H1 (cell line): ENCODE results near the gene DLG5. TPM values are rescaled to one million over a fixed set of nuclear protein-coding genes. Genes with fewer than 3 reads are reported as not detected.

Experiments used
- CTCF ChIA-PET: fragments of 300-600 bp; sonication (Branson Sonifier 250); formaldehyde crosslinking; loops from one replicate; lab custom pipeline; 2021; ENCODE audit not compliant: partially characterized antibody; lab: Charles Lee
- POLR2A ChIA-PET: fragments of 300-600 bp; sonication (Branson Sonifier 250); formaldehyde crosslinking; loops from one replicate; lab custom pipeline; 2021; ENCODE audit warnings: inconsistent platforms; ENCODE audit not compliant: partially characterized antibody; lab: Charles Lee
- DNase-seq, 2 experiments: peaks; one replicate each; pipeline versions ENCODE4 v3.0.0 to v3.0.0-alpha.2; 2010 to 2022; ENCODE audit warnings: low spot score in 2 of 2, low read depth in 1 of 2, mixed read lengths in 1 of 2
- FAIRE-seq: peaks from 2 replicates; lab custom pipeline; 2011; peaks lifted over from hg19 to GRCh38; lab: Jason Lieb, UNC
- H2AFZ ChIP-seq: 2 replicates; pipeline ENCODE4 v1.8.1; 2012; ENCODE audit warnings: low read length, inconsistent platforms
- H2AK5ac ChIP-seq: 2 replicates; pipeline ENCODE4 v1.6.1; 2013; ENCODE audit warnings: low read depth, low read length
- H2BK120ac ChIP-seq: replicated peaks from 2 replicates; pipeline ENCODE3; 2013; ENCODE audit warnings: low read depth, low read length, inconsistent platforms
- H2BK12ac ChIP-seq: 2 replicates; pipeline ENCODE4 v1.6.1; 2013; ENCODE audit warnings: low read depth, low read length
- H2BK15ac ChIP-seq: 2 replicates; pipeline ENCODE4 v1.6.1; 2013; ENCODE audit warnings: low read length
- H2BK20ac ChIP-seq: 2 replicates; pipeline ENCODE4 v1.6.1; 2013; ENCODE audit warnings: low read length
- H2BK5ac ChIP-seq: 2 replicates; pipeline ENCODE4 v1.6.1; 2013; ENCODE audit warnings: low read depth, low read length
- H3K14ac ChIP-seq: 2 replicates; pipeline ENCODE4 v1.6.1; 2013; ENCODE audit warnings: inconsistent platforms; ENCODE audit not compliant: insufficient read length
- H3K18ac ChIP-seq: 2 replicates; pipeline ENCODE4 v1.6.1; 2013; ENCODE audit warnings: low read length; ENCODE audit errors: extremely low read depth
- H3K23ac ChIP-seq: 2 replicates; pipeline ENCODE4 v1.6.1; 2013; ENCODE audit warnings: inconsistent platforms; ENCODE audit not compliant: insufficient read length
- H3K23me2 ChIP-seq: 2 replicates; pipeline ENCODE4 v1.6.1; 2013; ENCODE audit warnings: low read depth, low read length
- H3K27ac ChIP-seq: 2 replicates; pipeline ENCODE4 v1.6.1; 2011; ENCODE audit warnings: low read depth, low read length, inconsistent platforms
- H3K27me3 ChIP-seq, 4 experiments: replicated peaks in 1 of 4; 1 replicate in 1 of 4; 2 replicates in 3 of 4; pipeline versions ENCODE4 v1.6.1 to v1.8.1; 2011 to 2013; ENCODE audit warnings: low read length in 3 of 4, mild to moderate bottlenecking in 3 of 4, inconsistent platforms in 2 of 4, mixed read lengths in 2 of 4, moderate library complexity in 1 of 4; ENCODE audit not compliant: control insufficient read depth in 3 of 4, insufficient read depth in 3 of 4; ENCODE audit errors: extremely low read depth in 1 of 4
- H3K36me3 ChIP-seq, 4 experiments: 2 replicates each; pipeline versions ENCODE4 v1.6.1 to v1.8.1; 2011 to 2013; ENCODE audit warnings: mild to moderate bottlenecking in 4 of 4, low read length in 3 of 4, moderate library complexity in 2 of 4, control low read depth in 1 of 4, inconsistent platforms in 1 of 4; ENCODE audit not compliant: insufficient read depth in 4 of 4, control insufficient read depth in 2 of 4
- H3K4ac ChIP-seq: replicated peaks from 2 replicates; pipeline ENCODE3; 2013; ENCODE audit warnings: low read length, low read depth, mixed read lengths, inconsistent platforms; ENCODE audit not compliant: insufficient read length
- H3K4me1 ChIP-seq, 4 experiments: replicated peaks in 1 of 4; 1 replicate in 1 of 4; 2 replicates in 3 of 4; pipeline versions ENCODE4 v1.6.1 to v1.8.1; 2011 to 2013; ENCODE audit warnings: low read length in 3 of 4, inconsistent platforms in 2 of 4, mixed read lengths in 1 of 4; ENCODE audit not compliant: insufficient read depth in 4 of 4, control insufficient read depth in 3 of 4
- H3K4me2 ChIP-seq, 2 experiments: 2 replicates each; pipeline versions ENCODE4 v1.6.1 to v1.8.1; 2011 to 2013; ENCODE audit warnings: low read depth in 2 of 2, low read length in 2 of 2, control low read depth in 1 of 2, inconsistent platforms in 1 of 2, mild to moderate bottlenecking in 1 of 2; ENCODE audit not compliant: insufficient read depth in 1 of 2
- H3K4me3 ChIP-seq, 4 experiments: fragments of 200-600, 300-600 bp in 1 of 4; sonication (generic), shearing (Covaris generic), sonication (Bioruptor Twin) in 1 of 4; 2 replicates each; pipeline versions ENCODE4 v1.5.1 to v1.8.1; 2011 to 2016; ENCODE audit warnings: low read length in 4 of 4, low read depth in 3 of 4, control low read depth in 2 of 4, inconsistent platforms in 2 of 4, mild to moderate bottlenecking in 2 of 4, mixed read lengths in 1 of 4, moderate library complexity in 1 of 4; ENCODE audit not compliant: insufficient read depth in 2 of 4; ENCODE audit errors: extremely low read depth in 1 of 4
- H3K56ac ChIP-seq: replicated peaks from 2 replicates; pipeline ENCODE3; 2013; ENCODE audit warnings: low read depth, mild to moderate bottlenecking, mixed read lengths, low read length, inconsistent platforms; ENCODE audit not compliant: insufficient read length
- H3K79me1 ChIP-seq: 2 replicates; pipeline ENCODE4 v1.6.1; 2013; ENCODE audit warnings: low read depth, low read length, control low read depth
- H3K79me2 ChIP-seq, 2 experiments: 2 replicates each; pipeline versions ENCODE4 v1.6.1 to v1.8.1; 2012 to 2013; ENCODE audit warnings: low read length in 2 of 2, mild to moderate bottlenecking in 2 of 2, inconsistent platforms in 1 of 2; ENCODE audit not compliant: insufficient read depth in 2 of 2, control insufficient read depth in 1 of 2
- H3K9ac ChIP-seq, 4 experiments: replicated peaks in 1 of 4; 1 replicate in 1 of 4; 2 replicates in 3 of 4; pipeline versions ENCODE4 v1.6.1 to v1.8.1; 2011 to 2013; ENCODE audit warnings: low read depth in 3 of 4, low read length in 3 of 4, control low read depth in 2 of 4, mild to moderate bottlenecking in 2 of 4, moderate library complexity in 2 of 4, inconsistent platforms in 1 of 4; ENCODE audit errors: extremely low read depth in 1 of 4
- H3K9me3 ChIP-seq, 2 experiments: 2 replicates each; pipeline versions ENCODE4 v1.6.1 to v1.8.1; 2012 to 2013; ENCODE audit warnings: mild to moderate bottlenecking in 2 of 2, moderate library complexity in 2 of 2, control low read depth in 1 of 2, inconsistent platforms in 1 of 2, low read depth in 1 of 2, low read length in 1 of 2, mixed read lengths in 1 of 2; ENCODE audit not compliant: insufficient read depth in 2 of 2
- H4K20me1 ChIP-seq, 2 experiments: replicated peaks in 1 of 2; 2 replicates each; pipeline versions ENCODE3 to v1.8.1; 2011 to 2013; ENCODE audit warnings: inconsistent platforms in 2 of 2, low read length in 2 of 2, mild to moderate bottlenecking in 1 of 2; ENCODE audit not compliant: insufficient read depth in 2 of 2, control insufficient read depth in 1 of 2
- H4K5ac ChIP-seq: 2 replicates; pipeline ENCODE4 v1.6.1; 2013; ENCODE audit warnings: low read length, low read depth, mixed read lengths, inconsistent platforms; ENCODE audit not compliant: insufficient read length
- H4K8ac ChIP-seq: 2 replicates; pipeline ENCODE4 v1.8.0; 2013; ENCODE audit warnings: mild to moderate bottlenecking, moderate library complexity, low read length, inconsistent platforms; ENCODE audit not compliant: insufficient read depth; ENCODE audit errors: extremely low read depth
- H4K91ac ChIP-seq: replicated peaks from 2 replicates; pipeline ENCODE3; 2013; ENCODE audit warnings: low read length, mixed read lengths, inconsistent platforms; ENCODE audit not compliant: insufficient read length
- EZH2 ChIP-seq: fragments of 200-600 bp; sonication (generic); IDR thresholded peaks from 2 replicates; pipeline ENCODE4 v1.7.1; 2012; ENCODE audit warnings: low read depth, mild to moderate bottlenecking, moderate library complexity, low read length, inconsistent platforms; ENCODE audit not compliant: severe bottlenecking
- FOSL1 ChIP-seq: IDR thresholded peaks from 2 replicates; pipeline ENCODE4 v1.6.1; 2011; ENCODE audit warnings: mild to moderate bottlenecking, low read depth, low read length, moderate library complexity; ENCODE audit not compliant: insufficient read depth
- JUN ChIP-seq: IDR thresholded peaks from 2 replicates; pipeline ENCODE4 v1.6.1; 2011; ENCODE audit warnings: low read depth, mild to moderate bottlenecking, improper control_type of control experiment, low read length
- KDM4A ChIP-seq: IDR thresholded peaks from one replicate; pipeline ENCODE4 v1.7.1; 2012; ENCODE audit warnings: low read depth, mild to moderate bottlenecking, moderate library complexity, low read length, inconsistent platforms; ENCODE audit not compliant: severe bottlenecking
- NANOG ChIP-seq: IDR thresholded peaks from 2 replicates; pipeline ENCODE4 v1.6.1; 2011; ENCODE audit warnings: low read length, low read depth, mild to moderate bottlenecking, inconsistent platforms; ENCODE audit not compliant: insufficient read depth, poor library complexity, severe bottlenecking
- PHF8 ChIP-seq: fragments of 200-600 bp; sonication (generic); conservative IDR thresholded peaks from 2 replicates; pipeline ENCODE4 v1.7.1; 2012; ENCODE audit warnings: low read depth, mild to moderate bottlenecking, inconsistent platforms, low read length, moderate library complexity
- RBBP5 ChIP-seq: IDR thresholded peaks from 2 replicates; pipeline ENCODE4 v1.7.1; 2012; ENCODE audit warnings: low read depth, mild to moderate bottlenecking, inconsistent platforms, low read length, moderate library complexity, borderline replicate concordance
- SIX5 ChIP-seq: IDR thresholded peaks from 2 replicates; pipeline ENCODE4 v1.6.1; 2011; ENCODE audit warnings: mild to moderate bottlenecking, low read depth, low read length
- SRF ChIP-seq: IDR thresholded peaks from 2 replicates; pipeline ENCODE4 v1.6.1; 2011; ENCODE audit warnings: mild to moderate bottlenecking, low read depth, low read length, moderate library complexity
- TAF1 ChIP-seq: IDR thresholded peaks from 2 replicates; pipeline ENCODE4 v1.6.1; 2011; ENCODE audit warnings: mild to moderate bottlenecking, low read depth, low read length
- TAF7 ChIP-seq: optimal IDR thresholded peaks from 2 replicates; pipeline ENCODE3; 2011; ENCODE audit warnings: low read depth, mild to moderate bottlenecking, inconsistent platforms, low read length, moderate library complexity, borderline replicate concordance
- WGBS, 2 experiments: shearing (Covaris generic) in 1 of 2; methylation state at CpG; one replicate each; pipeline versions ENCODE4 v1.1.6 to v1.1.7; 2013 to 2015; ENCODE audit warnings: low lambda C conversion rate in 2 of 2, mixed read lengths in 2 of 2, inconsistent platforms in 1 of 2, low coverage in 1 of 2, missing lambda C conversion rate in 1 of 2; ENCODE audit not compliant: insufficient replicate concordance in 2 of 2, insufficient coverage in 1 of 2, insufficient read length in 1 of 2; ENCODE audit errors: extremely low coverage in 1 of 2, missing lambda C conversion rate in 1 of 2; 5-methylcytosine and 5-hydroxymethylcytosine counted together
- polyA plus RNA-seq, 7 experiments: library from polyadenylated mRNA; depleted of rRNA in 3 of 7; stranded (reverse) in 5 of 7; unstranded in 2 of 7; fragments of >200 nt in 5 of 7; fragments of 200-250 nt in 2 of 7; gene quantifications; 1 replicate in 5 of 7; 2 replicates in 1 of 7; 4 replicates in 1 of 7; pipeline versions ENCODE4 v1.2.1 to v1.2.3, GENCODE V29; 2011 to 2013; ENCODE audit warnings: missing spikeins in 2 of 7, mixed read lengths in 2 of 7
- total RNA-seq: library from RNA; stranded (reverse); fragmentation: NEBNext Ultra II Directional; extraction: Animal tissue kit (Norgen Biotek cat#: 25700); gene quantifications from 2 replicates; pipeline ENCODE4 v1.2.1, GENCODE V29; 2021
- TF ChIP-seq, protein P1 (sequence below): IDR thresholded peaks from 2 replicates; pipeline ENCODE4 v1.6.1; 2011; ENCODE audit warnings: low read length, improper control_type of control experiment

The DLG5 gene
- total and polyA plus RNA-seq, 2 of the 8 experiments (the other 6 are each of a cell fraction or from before 2014, with no cell fraction given), result 15.6 to 71.4 TPM

DNA sequence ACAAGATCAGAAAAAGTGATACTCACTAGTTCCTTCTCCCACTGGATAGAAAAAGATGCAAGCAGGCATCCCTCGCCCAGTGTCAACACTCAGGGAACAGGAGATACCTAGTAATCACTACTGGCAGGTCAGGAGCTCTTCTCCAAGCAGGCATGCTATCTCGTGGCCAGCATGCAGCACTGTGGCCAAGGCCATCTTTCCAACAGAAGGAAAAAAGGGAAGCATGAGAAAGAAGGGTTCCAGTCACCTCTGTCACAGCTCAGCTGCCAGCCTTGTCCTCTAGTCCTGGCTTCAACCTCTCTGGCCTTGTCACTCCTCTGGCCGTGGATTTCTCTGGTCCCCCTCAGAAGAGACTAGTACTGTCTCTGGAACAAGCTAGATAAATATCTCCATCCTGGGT lies 45.3 kb downstream of the DLG5 start:
- Histone ChIP-seq H2BK5ac (peak overlapping the region; percentile 88; the same call in 1 of the 2 replicates), H3K18ac (no peak overlapping the region), H4K5ac (no peak overlapping the region), H3K27ac (no peak overlapping the region), H2BK20ac (peak overlapping the region; percentile 8; the same call in 1 of the 2 replicates), H2BK120ac (no peak overlapping the region), H2BK12ac (peak overlapping the region; percentile 96), H2BK15ac (peak overlapping the region; percentile 90; the same call in 1 of the 2 replicates), H3K9me3 (no peaks in the 10 kb centered on the region), H3K23me2 (peaks cover 2% of the 10 kb centered on the region; the same call in 1 of the 2 replicates), H3K9ac (no peak overlapping the region), H3K56ac (no peak overlapping the region), H3K79me2 (peaks cover 8 to 66% of the 10 kb centered on the region in 2 experiments), H3K23ac (no peak overlapping the region), H3K4me1 (peaks cover 14 to 27% (median 23%) of the 10 kb centered on the region in 4 experiments), H2AFZ (no peak overlapping the region), H3K79me1 (peaks cover 12% of the 10 kb centered on the region; the same call in 1 of the 2 replicates), H4K8ac (no peak overlapping the region), H3K4ac (no peak overlapping the region), H4K91ac (no peak overlapping the region), H3K27me3 (no peaks in the 10 kb centered on the region), H3K4me3 (no peak overlapping the region), H2AK5ac (peak overlapping the region; percentile 94; the same call in 1 of the 2 replicates), H3K4me2 (no peak overlapping the region), H3K14ac (no peak overlapping the region), H4K20me1 (peaks cover 0 to 3% of the 10 kb centered on the region in 2 experiments), H3K36me3 (no peaks in the 10 kb centered on the region)
- ChIA-PET POLR2A (interaction anchor here (2.2 kb wide), 1 partner anchor 9 kb away, joined by 8 read pairs; no protein-coding TSS in a partner anchor), CTCF (interaction anchor here (0.7 to 17.9 kb wide), 4 partner anchors 8 to 167 kb away, joined by 3 to 169 read pairs (median 4); no protein-coding TSS in a partner anchor)
- DNase-seq (no peak), FAIRE-seq (no peak)
- WGBS, 2 experiments, result 93% methylated on average over 3 of the region's 3 CpGs; no CpG with 5 or more reads in 1 of the 2 experiments
- TF ChIP-seq FOSL1 (no peak), JUN (no peak), NANOG (no peak), TAF1 (no peak), SIX5 (no peak), RBBP5 (no peak), PHF8 (no peak), KDM4A (no peak), EZH2 (no peak), SRF (no peak), TAF7 (no peak)
- TF ChIP-seq, protein P1, sequence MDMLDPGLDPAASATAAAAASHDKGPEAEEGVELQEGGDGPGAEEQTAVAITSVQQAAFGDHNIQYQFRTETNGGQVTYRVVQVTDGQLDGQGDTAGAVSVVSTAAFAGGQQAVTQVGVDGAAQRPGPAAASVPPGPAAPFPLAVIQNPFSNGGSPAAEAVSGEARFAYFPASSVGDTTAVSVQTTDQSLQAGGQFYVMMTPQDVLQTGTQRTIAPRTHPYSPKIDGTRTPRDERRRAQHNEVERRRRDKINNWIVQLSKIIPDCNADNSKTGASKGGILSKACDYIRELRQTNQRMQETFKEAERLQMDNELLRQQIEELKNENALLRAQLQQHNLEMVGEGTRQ, result no peak
